ENCODE results near the gene DNAJC5.

DNAJC5 gene

GRCh38 chr20:63982937-63983336 is 88.0 kb downstream of the DNAJC5 start:
- Histone ChIP-seq H3K9me3 (ENCODE audit: insufficient read depth, low read length) (no peaks in the 10 kb centered on the region), H3K27me3 (ENCODE audit: insufficient read depth, insufficient read length) (peaks cover 23% of the 10 kb centered on the region), H3K4me3 (ENCODE audit: insufficient read length, low read depth) (no peak overlapping the region), H3K36me3 (ENCODE audit: insufficient read depth, insufficient read length, low read length) (peaks cover 52% of the 10 kb centered on the region), H3K9ac (ENCODE audit: insufficient read length, low read depth) (no peak overlapping the region), H3K4me1 (ENCODE audit: insufficient read depth, insufficient read length) (peaks cover 15% of the 10 kb centered on the region)
- no peak for DNase-seq (ENCODE audit: low read depth, low spot score)
- TF ChIP-seq ZNF274 (IDR thresholded peaks at IDR 0.05; ENCODE audit: low read depth, low read length) (no peak), SUZ12 (IDR thresholded peaks at IDR 0.05; ENCODE audit: extremely low read depth, insufficient read depth, insufficient read length) (no peak), YY1 (IDR thresholded peaks at IDR 0.05; ENCODE audit: insufficient read depth, insufficient read length) (no peak)
